Measurements from ENCODE around the gene ST6GAL1.
A peak's percentile ranks its signal among the peaks of the same experiment; 100 is the strongest.

ST6GAL1 gene

GRCh38 chr3:186985661-186986364 is 55.5 kb downstream of the ST6GAL1 start:
- no peak for DNase-seq
- Histone ChIP-seq H3K27ac (ENCODE audit: low read length, poor library complexity, severe bottlenecking) (no peak overlapping the region), H2BK15ac (ENCODE audit: low read depth, poor library complexity, severe bottlenecking) (no peak overlapping the region), H3K4ac (ENCODE audit: low read depth in 1 of 2, low read length in 2 of 2) (no peak overlapping the region), H3K4me2 (ENCODE audit: low read length, poor library complexity, severe bottlenecking) (no peak overlapping the region), H2BK120ac (ENCODE audit: low read depth, low read length) (no peak overlapping the region), H3K14ac (ENCODE audit: low read length in 2 of 2) (no peak overlapping the region), H3K27me3 (ENCODE audit: control insufficient read depth in 1 of 2, insufficient read depth in 1 of 2, low read length in 2 of 2) (peaks cover 0 to 17% of the 10 kb centered on the region in 2 experiments), H4K91ac (ENCODE audit: low read length) (no peak overlapping the region), H3K9ac (ENCODE audit: low read length) (peak overlapping the region; percentile 22), H3K9me3 (ENCODE audit: control insufficient read depth, low read length) (no peaks in the 10 kb centered on the region), H3K4me1 (ENCODE audit: control insufficient read depth, insufficient read depth, low read depth, low read length) (peaks cover 4% of the 10 kb centered on the region), H3K4me3 (ENCODE audit: insufficient read depth in 1 of 2, low read depth in 1 of 2, low read length in 2 of 2) (no peak overlapping the region), H2BK5ac (ENCODE audit: low read depth, low read length, poor library complexity, severe bottlenecking) (no peak overlapping the region), H3K23ac (ENCODE audit: low read length in 2 of 2) (no peak overlapping the region), H3K36me3 (ENCODE audit: control insufficient read depth in 1 of 2, insufficient read depth in 2 of 2, low read depth in 1 of 2, low read length in 2 of 2) (peaks cover 0 to 3% of the 10 kb centered on the region in 2 experiments), H3K18ac (ENCODE audit: low read depth in 1 of 2, low read length in 2 of 2) (no peak overlapping the region), H4K8ac (ENCODE audit: low read length) (no peak overlapping the region), H2AK5ac (ENCODE audit: low read length, severe bottlenecking) (no peak overlapping the region), H3K79me1 (replicated peaks; ENCODE audit: low read length, poor library complexity, severe bottlenecking) (peaks cover 6% of the 10 kb centered on the region), H2AFZ (ENCODE audit: low read depth, low read length) (no peak overlapping the region), H2BK12ac (ENCODE audit: low read length in 2 of 2) (no peak overlapping the region)
- WGBS = 80% methylated on average over 11 of the region's 14 CpGs

DNA sequence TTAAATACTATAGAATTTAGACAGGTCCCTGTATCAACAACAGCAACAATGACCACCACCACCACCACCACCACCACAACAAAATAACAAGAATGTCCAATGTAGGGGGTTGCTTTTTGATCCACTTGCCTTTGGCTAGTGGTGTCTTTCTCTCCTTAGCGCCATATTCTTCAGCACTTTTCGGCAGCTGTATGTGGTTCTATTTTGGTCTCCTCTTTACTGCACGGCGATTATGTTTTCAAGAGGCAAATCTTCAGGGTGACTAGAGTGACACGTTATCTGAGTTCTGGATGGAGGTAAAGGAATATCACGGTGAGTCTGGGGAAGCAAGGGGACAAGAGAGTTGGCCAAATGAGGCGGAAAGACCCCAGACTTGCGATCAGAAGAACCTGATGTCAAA is 56.1 kb downstream of the ST6GAL1 start:
- H3K14ac ChIP-seq (ENCODE audit: low read length in 2 of 2) = no peak overlapping the region
- no peak overlapping the region for H3K4me3 ChIP-seq (ENCODE audit: insufficient read depth in 1 of 2, low read depth in 1 of 2, low read length in 2 of 2)
- no peak overlapping the region for H3K4me2 ChIP-seq (ENCODE audit: low read length, poor library complexity, severe bottlenecking)
- H3K27me3 ChIP-seq (ENCODE audit: control insufficient read depth in 1 of 2, insufficient read depth in 1 of 2, low read length in 2 of 2) = peaks cover 0 to 17% of the 10 kb centered on the region in 2 experiments
- H2AFZ ChIP-seq (ENCODE audit: low read depth, low read length) = no peak overlapping the region
- no peaks in the 10 kb centered on the region for H3K9me3 ChIP-seq (ENCODE audit: control insufficient read depth, low read length)
- no peak for DNase-seq
- no peak overlapping the region for H3K23ac ChIP-seq (ENCODE audit: low read length in 2 of 2)
- H3K36me3 ChIP-seq (ENCODE audit: control insufficient read depth in 1 of 2, insufficient read depth in 2 of 2, low read depth in 1 of 2, low read length in 2 of 2) = peaks cover 0 to 3% of the 10 kb centered on the region in 2 experiments
- H3K18ac ChIP-seq (ENCODE audit: low read depth in 1 of 2, low read length in 2 of 2) = no peak overlapping the region
- peaks cover 7% of the 10 kb centered on the region for H3K4me1 ChIP-seq (ENCODE audit: control insufficient read depth, insufficient read depth, low read depth, low read length)
- H2BK12ac ChIP-seq (ENCODE audit: low read length in 2 of 2) = no peak overlapping the region
- H3K27ac ChIP-seq (ENCODE audit: low read length, poor library complexity, severe bottlenecking) = no peak overlapping the region
- no peak overlapping the region for H2BK5ac ChIP-seq (ENCODE audit: low read depth, low read length, poor library complexity, severe bottlenecking)
- no peak overlapping the region for H2BK120ac ChIP-seq (ENCODE audit: low read depth, low read length)
- H2AK5ac ChIP-seq (ENCODE audit: low read length, severe bottlenecking) = no peak overlapping the region
- 94% methylated on average over 8 of the region's 8 CpGs for WGBS
- H2BK15ac ChIP-seq (ENCODE audit: low read depth, poor library complexity, severe bottlenecking) = no peak overlapping the region
- peak overlapping the region; percentile 22 for H3K9ac ChIP-seq (ENCODE audit: low read length)
- peaks cover 6% of the 10 kb centered on the region for H3K79me1 ChIP-seq (replicated peaks; ENCODE audit: low read length, poor library complexity, severe bottlenecking)
- H3K4ac ChIP-seq (ENCODE audit: low read depth in 1 of 2, low read length in 2 of 2) = no peak overlapping the region
- no peak overlapping the region for H4K8ac ChIP-seq (ENCODE audit: low read length)
- H4K91ac ChIP-seq (ENCODE audit: low read length) = no peak overlapping the region

DNA sequence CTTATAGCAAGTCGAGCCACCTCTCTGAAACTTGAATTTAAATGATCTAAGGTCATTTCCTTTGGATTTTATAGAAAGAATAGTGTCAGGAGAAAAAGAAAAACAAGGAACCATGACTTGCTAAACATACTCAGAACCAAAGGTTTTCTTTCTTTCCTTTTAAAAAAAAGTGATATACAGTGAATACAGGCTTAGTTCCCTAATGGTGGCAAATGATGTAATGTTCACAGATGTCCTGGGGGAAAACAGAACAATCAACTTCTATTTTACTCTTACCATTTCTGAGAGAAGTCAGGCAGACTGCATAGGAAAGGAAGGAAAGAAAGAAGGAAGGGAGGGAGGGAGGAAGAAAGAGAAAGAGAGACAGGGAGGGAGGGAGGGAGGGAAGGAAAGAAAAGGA is 56.5 kb downstream of the ST6GAL1 start:
- H2AFZ ChIP-seq (ENCODE audit: low read depth, low read length) = no peak overlapping the region
- no peak overlapping the region for H2BK12ac ChIP-seq (ENCODE audit: low read length in 2 of 2)
- peaks cover 6% of the 10 kb centered on the region for H3K79me1 ChIP-seq (replicated peaks; ENCODE audit: low read length, poor library complexity, severe bottlenecking)
- H3K4me3 ChIP-seq (ENCODE audit: insufficient read depth in 1 of 2, low read depth in 1 of 2, low read length in 2 of 2) = no peak overlapping the region
- H3K36me3 ChIP-seq (ENCODE audit: control insufficient read depth in 1 of 2, insufficient read depth in 2 of 2, low read depth in 1 of 2, low read length in 2 of 2) = peaks cover 0 to 3% of the 10 kb centered on the region in 2 experiments
- peaks cover 7% of the 10 kb centered on the region for H3K4me1 ChIP-seq (ENCODE audit: control insufficient read depth, insufficient read depth, low read depth, low read length)
- no CpG with 5 or more reads among the region's 1 CpG for WGBS
- no peak overlapping the region for H3K18ac ChIP-seq (ENCODE audit: low read depth in 1 of 2, low read length in 2 of 2)
- no peak for DNase-seq
- H4K91ac ChIP-seq (ENCODE audit: low read length) = no peak overlapping the region
- no peak overlapping the region for H3K14ac ChIP-seq (ENCODE audit: low read length in 2 of 2)
- H3K4me2 ChIP-seq (ENCODE audit: low read length, poor library complexity, severe bottlenecking) = no peak overlapping the region
- H3K9ac ChIP-seq (ENCODE audit: low read length) = no peak overlapping the region
- no peak overlapping the region for H2BK120ac ChIP-seq (ENCODE audit: low read depth, low read length)
- H3K4ac ChIP-seq (ENCODE audit: low read depth in 1 of 2, low read length in 2 of 2) = no peak overlapping the region
- no peak overlapping the region for H2BK15ac ChIP-seq (ENCODE audit: low read depth, poor library complexity, severe bottlenecking)
- no peak overlapping the region for H2AK5ac ChIP-seq (ENCODE audit: low read length, severe bottlenecking)
- H3K9me3 ChIP-seq (ENCODE audit: control insufficient read depth, low read length) = no peaks in the 10 kb centered on the region
- no peak overlapping the region for H3K23ac ChIP-seq (ENCODE audit: low read length in 2 of 2)
- H3K27ac ChIP-seq (ENCODE audit: low read length, poor library complexity, severe bottlenecking) = no peak overlapping the region
- H4K8ac ChIP-seq (ENCODE audit: low read length) = no peak overlapping the region
- H2BK5ac ChIP-seq (ENCODE audit: low read depth, low read length, poor library complexity, severe bottlenecking) = no peak overlapping the region
- peaks cover 0 to 17% of the 10 kb centered on the region in 2 experiments for H3K27me3 ChIP-seq (ENCODE audit: control insufficient read depth in 1 of 2, insufficient read depth in 1 of 2, low read length in 2 of 2)

- Histone ChIP-seq H2BK120ac (ENCODE audit: low read depth, low read length) (no peak overlapping the region), H3K4ac (ENCODE audit: low read depth in 1 of 2, low read length in 2 of 2) (no peak overlapping the region), H3K14ac (ENCODE audit: low read length in 2 of 2) (no peak overlapping the region), H2BK12ac (ENCODE audit: low read length in 2 of 2) (no peak overlapping the region), H2AK5ac (ENCODE audit: low read length, severe bottlenecking) (no peak overlapping the region), H4K91ac (ENCODE audit: low read length) (no peak overlapping the region), H3K4me2 (ENCODE audit: low read length, poor library complexity, severe bottlenecking) (no peak overlapping the region), H3K23ac (ENCODE audit: low read length in 2 of 2) (no peak overlapping the region), H3K79me1 (replicated peaks; ENCODE audit: low read length, poor library complexity, severe bottlenecking) (peaks cover 11% of the 10 kb centered on the region), H2BK5ac (ENCODE audit: low read depth, low read length, poor library complexity, severe bottlenecking) (no peak overlapping the region), H2AFZ (ENCODE audit: low read depth, low read length) (no peak overlapping the region), H3K4me3 (ENCODE audit: insufficient read depth in 1 of 2, low read depth in 1 of 2, low read length in 2 of 2) (no peak overlapping the region), H3K36me3 (ENCODE audit: control insufficient read depth in 1 of 2, insufficient read depth in 2 of 2, low read depth in 1 of 2, low read length in 2 of 2) (peaks cover 0 to 3% of the 10 kb centered on the region in 2 experiments), H3K27me3 (ENCODE audit: control insufficient read depth in 1 of 2, insufficient read depth in 1 of 2, low read length in 2 of 2) (peaks cover 0 to 13% of the 10 kb centered on the region in 2 experiments), H3K18ac (ENCODE audit: low read depth in 1 of 2, low read length in 2 of 2) (no peak overlapping the region), H3K27ac (ENCODE audit: low read length, poor library complexity, severe bottlenecking) (no peak overlapping the region), H3K4me1 (ENCODE audit: control insufficient read depth, insufficient read depth, low read depth, low read length) (peaks cover 7% of the 10 kb centered on the region), H3K9ac (ENCODE audit: low read length) (no peak overlapping the region), H2BK15ac (ENCODE audit: low read depth, poor library complexity, severe bottlenecking) (no peak overlapping the region), H3K9me3 (ENCODE audit: control insufficient read depth, low read length) (no peaks in the 10 kb centered on the region), H4K8ac (ENCODE audit: low read length) (no peak overlapping the region)
- no peak for DNase-seq
- 94% methylated on average over 3 of the region's 3 CpGs for WGBS
Observed at GRCh38 chr3:186988806-186989205, 58.5 kb downstream of the ST6GAL1 start.
